Ishikawa (cell line): ENCODE measurements around the gene BPGM.

Experiments
- CEBPB ChIP-seq: IDR thresholded peaks from 2 replicates; pipeline ENCODE4 v1.6.1; 2012
- EP300 ChIP-seq: IDR thresholded peaks from 2 replicates; pipeline ENCODE4 v1.6.1; 2012; ENCODE audit warnings: borderline replicate concordance
- FOXM1 ChIP-seq: IDR thresholded peaks from 2 replicates; pipeline ENCODE4 v1.6.1; 2012; ENCODE audit warnings: low read depth, borderline replicate concordance
- NFIC ChIP-seq: IDR thresholded peaks from 2 replicates; pipeline ENCODE4 v1.6.1; 2012
- RAD21 ChIP-seq: IDR thresholded peaks from 2 replicates; pipeline ENCODE4 v1.6.1; 2012; ENCODE audit warnings: low read depth
- TEAD4 ChIP-seq: IDR thresholded peaks from 2 replicates; pipeline ENCODE4 v1.6.1; 2012
- YY1 ChIP-seq: IDR thresholded peaks from 2 replicates; pipeline ENCODE4 v1.6.1; 2012; ENCODE audit warnings: low read depth
- TF ChIP-seq, protein P1 (sequence below): IDR thresholded peaks from 2 replicates; pipeline ENCODE4 v1.6.1; 2012
- TF ChIP-seq, protein P2 (sequence below): IDR thresholded peaks from 2 replicates; pipeline ENCODE4 v1.6.1; 2012; ENCODE audit warnings: low read depth, mild to moderate bottlenecking

DNA sequence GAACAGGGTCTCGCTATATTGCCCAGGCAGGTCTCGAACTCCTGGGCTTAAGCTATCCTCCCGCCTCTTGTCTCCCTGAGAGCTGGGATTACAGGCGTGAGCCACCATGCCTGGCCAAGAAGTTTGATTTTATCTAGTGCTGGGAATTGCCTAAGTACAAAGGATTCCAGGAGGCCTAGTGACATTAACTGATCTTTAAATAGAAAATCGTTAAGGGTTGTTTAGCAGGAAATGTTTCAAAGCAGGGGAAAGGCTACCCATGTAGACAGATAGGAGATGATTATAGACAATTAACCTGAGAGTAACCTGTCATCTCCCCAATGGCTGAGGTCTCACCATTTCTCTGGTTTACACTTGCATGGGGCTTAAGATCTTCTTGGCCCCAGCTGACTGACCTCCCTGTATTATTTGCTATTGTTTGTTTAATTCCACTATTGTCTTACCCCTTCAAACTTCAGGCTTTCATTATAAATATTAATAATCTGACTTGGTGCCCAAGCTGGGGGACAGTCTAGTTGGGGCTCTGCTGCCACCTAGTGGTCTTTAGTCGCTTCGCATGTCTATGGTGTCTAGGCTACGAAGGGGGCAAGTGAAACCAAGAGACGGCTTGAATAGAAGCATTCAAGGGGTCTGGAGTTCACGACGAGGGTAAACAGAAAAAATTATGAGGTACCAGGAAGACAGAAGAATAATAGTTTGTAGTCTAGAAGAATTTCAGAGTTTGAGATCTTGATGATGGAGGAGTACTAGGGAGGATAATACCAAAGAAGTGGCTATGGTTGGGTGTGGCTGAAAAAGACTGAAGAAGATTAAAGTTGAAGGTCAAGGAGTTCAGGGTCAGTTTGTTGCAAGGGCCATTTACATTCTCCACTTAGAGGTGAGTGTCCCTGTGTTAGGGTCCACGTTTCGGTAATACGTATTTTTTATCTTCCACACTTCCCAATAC, 40.4 kb upstream of the BPGM start:
- TF ChIP-seq RAD21 (peak; percentile 97), EP300 (no peak), YY1 (no peak), NFIC (no peak), FOXM1 (no peak), CEBPB (no peak), TEAD4 (no peak)
- TF ChIP-seq, protein P1, sequence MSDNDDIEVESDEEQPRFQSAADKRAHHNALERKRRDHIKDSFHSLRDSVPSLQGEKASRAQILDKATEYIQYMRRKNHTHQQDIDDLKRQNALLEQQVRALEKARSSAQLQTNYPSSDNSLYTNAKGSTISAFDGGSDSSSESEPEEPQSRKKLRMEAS: no peak
- TF ChIP-seq, protein P2, sequence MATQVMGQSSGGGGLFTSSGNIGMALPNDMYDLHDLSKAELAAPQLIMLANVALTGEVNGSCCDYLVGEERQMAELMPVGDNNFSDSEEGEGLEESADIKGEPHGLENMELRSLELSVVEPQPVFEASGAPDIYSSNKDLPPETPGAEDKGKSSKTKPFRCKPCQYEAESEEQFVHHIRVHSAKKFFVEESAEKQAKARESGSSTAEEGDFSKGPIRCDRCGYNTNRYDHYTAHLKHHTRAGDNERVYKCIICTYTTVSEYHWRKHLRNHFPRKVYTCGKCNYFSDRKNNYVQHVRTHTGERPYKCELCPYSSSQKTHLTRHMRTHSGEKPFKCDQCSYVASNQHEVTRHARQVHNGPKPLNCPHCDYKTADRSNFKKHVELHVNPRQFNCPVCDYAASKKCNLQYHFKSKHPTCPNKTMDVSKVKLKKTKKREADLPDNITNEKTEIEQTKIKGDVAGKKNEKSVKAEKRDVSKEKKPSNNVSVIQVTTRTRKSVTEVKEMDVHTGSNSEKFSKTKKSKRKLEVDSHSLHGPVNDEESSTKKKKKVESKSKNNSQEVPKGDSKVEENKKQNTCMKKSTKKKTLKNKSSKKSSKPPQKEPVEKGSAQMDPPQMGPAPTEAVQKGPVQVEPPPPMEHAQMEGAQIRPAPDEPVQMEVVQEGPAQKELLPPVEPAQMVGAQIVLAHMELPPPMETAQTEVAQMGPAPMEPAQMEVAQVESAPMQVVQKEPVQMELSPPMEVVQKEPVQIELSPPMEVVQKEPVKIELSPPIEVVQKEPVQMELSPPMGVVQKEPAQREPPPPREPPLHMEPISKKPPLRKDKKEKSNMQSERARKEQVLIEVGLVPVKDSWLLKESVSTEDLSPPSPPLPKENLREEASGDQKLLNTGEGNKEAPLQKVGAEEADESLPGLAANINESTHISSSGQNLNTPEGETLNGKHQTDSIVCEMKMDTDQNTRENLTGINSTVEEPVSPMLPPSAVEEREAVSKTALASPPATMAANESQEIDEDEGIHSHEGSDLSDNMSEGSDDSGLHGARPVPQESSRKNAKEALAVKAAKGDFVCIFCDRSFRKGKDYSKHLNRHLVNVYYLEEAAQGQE: no peak
